ENCODE results near the gene MAP4K1.
A peak's percentile ranks its signal among the peaks of the same experiment; 100 is the strongest.
"Not testable (repeated sequence)": the region's sequence is repeated elsewhere in the genome, so short reads cannot be mapped to it uniquely, and the experiment has no call there.

Gene MAP4K1

GRCh38 chr19:38565691-38566105, 52.1 kb downstream of the MAP4K1 start:
- no peak for DNase-seq

GRCh38 chr19:38564981-38565690, 52.6 kb downstream of the MAP4K1 start:
- no peak for DNase-seq

GRCh38 chr19:38563475-38563874, 54.3 kb downstream of the MAP4K1 start:
- no peak for DNase-seq

GRCh38 chr19:38562096-38562495, 55.7 kb downstream of the MAP4K1 start:
- no peak for DNase-seq

GRCh38 chr19:38561658-38562057, 56.1 kb downstream of the MAP4K1 start:
- DNase-seq, result no peak

- no peak for DNase-seq
These were observed 56.6 kb downstream of the MAP4K1 start for GRCh38 chr19:38561053-38561606.

GRCh38 chr19:38559428-38560401, 58.0 kb downstream of the MAP4K1 start:
- no peak for DNase-seq

GRCh38 chr19:38558933-38559332, 58.8 kb downstream of the MAP4K1 start:
- DNase-seq, result not testable (repeated sequence)

GRCh38 chr19:38557205-38557799, 60.5 kb downstream of the MAP4K1 start:
- DNase-seq, result no peak

GRCh38 chr19:38556521-38557174, 61.1 kb downstream of the MAP4K1 start:
- DNase-seq, result no peak

GRCh38 chr19:38555200-38555599, 62.6 kb downstream of the MAP4K1 start:
- DNase-seq, result no peak

- DNase-seq, result no peak
These were observed 63.0 kb downstream of the MAP4K1 start for GRCh38 chr19:38554676-38555141.

GRCh38 chr19:38553239-38553638, 64.5 kb downstream of the MAP4K1 start:
- not testable (repeated sequence) for DNase-seq

GRCh38 chr19:38551450-38551813, 66.3 kb downstream of the MAP4K1 start:
- no peak for DNase-seq

GRCh38 chr19:38550376-38550775, 67.4 kb downstream of the MAP4K1 start:
- no peak for DNase-seq

- DNase-seq, result no peak
These were observed 67.8 kb downstream of the MAP4K1 start for GRCh38 chr19:38549942-38550341.

- no peak for DNase-seq
These were observed 68.7 kb downstream of the MAP4K1 start for GRCh38 chr19:38549061-38549460.

GRCh38 chr19:38547421-38547820, 70.3 kb downstream of the MAP4K1 start:
- DNase-seq, result no peak

- peak; percentile 6 for DNase-seq
These were observed 72.2 kb downstream of the MAP4K1 start for GRCh38 chr19:38545596-38545995.

- no peak for DNase-seq
These were observed 73.0 kb downstream of the MAP4K1 start for GRCh38 chr19:38544569-38545315.

GRCh38 chr19:38543807-38544568, 73.8 kb downstream of the MAP4K1 start:
- peak; percentile 83 for DNase-seq
